Colonic mucosa (tissue), 4 donors: Measurements from ENCODE around the gene ICOS. TPM values are rescaled to one million over a fixed set of nuclear protein-coding genes. Genes with fewer than 3 reads are reported as not detected.

Experiments
- DNase-seq: peaks from one replicate; pipeline ENCODE4 v3.0.0-alpha.2; 2020
- H3K27ac ChIP-seq: fragments of 200-600 bp; one replicate; pipeline ENCODE4 v1.8.0; 2021
- H3K27me3 ChIP-seq: fragments of 200-600 bp; one replicate; pipeline ENCODE4 v1.8.0; 2021
- H3K36me3 ChIP-seq: fragments of 200-600 bp; one replicate; pipeline ENCODE4 v1.8.0; 2021
- H3K4me1 ChIP-seq: fragments of 200-600 bp; one replicate; pipeline ENCODE4 v1.8.0; 2021; ENCODE audit warnings: mild to moderate bottlenecking
- H3K4me3 ChIP-seq: fragments of 200-600 bp; one replicate; pipeline ENCODE4 v1.8.0; 2021
- H3K9ac ChIP-seq, 2 donors: one replicate each; pipeline ENCODE4 v1.7.0; 2013; ENCODE audit warnings: control low read depth in 2 of 2, low read depth in 2 of 2, low read length in 2 of 2
- H3K9me3 ChIP-seq: fragments of 200-600 bp; one replicate; pipeline ENCODE4 v1.8.0; 2021
- intact Hi-C: fragments of 100-400 bp; cut with DNase I; formaldehyde crosslinking; loops from one replicate; pipeline ENCODE4 v1.14.1; 2022
- total RNA-seq, 2 donors: library from RNA; stranded (reverse); fragmentation: NEBNext Ultra II Directional in 1 of 2; extraction: Animal tissue kit (Norgen Biotek cat#: 25700) in 1 of 2; gene quantifications; one replicate each; pipeline ENCODE4 v1.2.1, GENCODE V29; 2021
- TF ChIP-seq, protein P1 (sequence below): fragments of 200-600 bp; IDR thresholded peaks from one replicate; pipeline ENCODE4 v1.8.0; 2022; ENCODE audit warnings: antibody characterized with exemption, mild to moderate bottlenecking
- donor health status: healthy.
- donor health status: DM: no; HTN: no; CAD: no.
- donor health status: DM: no; HTN: no; CAD: no.

ICOS gene
- total RNA-seq, 2 donors from 2014 or later = 0.32 to 0.69 TPM

DNA sequence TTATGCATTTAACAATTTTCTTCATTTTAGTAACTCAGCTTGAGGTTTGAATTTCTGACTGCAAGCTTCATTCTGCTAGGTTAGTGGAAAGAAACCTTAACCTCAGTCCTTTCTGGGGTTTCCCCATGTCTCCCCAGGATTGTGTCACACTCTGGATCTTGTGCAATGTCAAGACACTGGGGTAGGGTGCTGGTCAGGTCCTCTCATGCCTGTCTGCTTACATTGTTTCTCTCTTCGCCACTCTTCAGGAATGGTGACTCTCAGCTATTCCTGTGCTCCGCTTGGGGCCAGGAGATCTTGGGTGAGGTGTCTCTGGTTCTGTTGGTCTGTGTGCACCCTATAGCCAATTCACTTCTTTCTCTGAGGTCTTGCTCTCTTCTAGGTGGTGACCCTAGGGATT lies 45.1 kb upstream of the ICOS start:
- no peaks in the 10 kb centered on the region for H3K9me3 ChIP-seq
- no peaks in the 10 kb centered on the region for H3K27me3 ChIP-seq
- H3K4me3 ChIP-seq = no peak overlapping the region
- no peaks in the 10 kb centered on the region for H3K4me1 ChIP-seq
- H3K9ac ChIP-seq = no peak overlapping the region
- DNase-seq = no peak
- no peaks in the 10 kb centered on the region for H3K36me3 ChIP-seq
- intact Hi-C loops = no loop called here
- no peak overlapping the region for H3K27ac ChIP-seq
- TF ChIP-seq, protein P1, sequence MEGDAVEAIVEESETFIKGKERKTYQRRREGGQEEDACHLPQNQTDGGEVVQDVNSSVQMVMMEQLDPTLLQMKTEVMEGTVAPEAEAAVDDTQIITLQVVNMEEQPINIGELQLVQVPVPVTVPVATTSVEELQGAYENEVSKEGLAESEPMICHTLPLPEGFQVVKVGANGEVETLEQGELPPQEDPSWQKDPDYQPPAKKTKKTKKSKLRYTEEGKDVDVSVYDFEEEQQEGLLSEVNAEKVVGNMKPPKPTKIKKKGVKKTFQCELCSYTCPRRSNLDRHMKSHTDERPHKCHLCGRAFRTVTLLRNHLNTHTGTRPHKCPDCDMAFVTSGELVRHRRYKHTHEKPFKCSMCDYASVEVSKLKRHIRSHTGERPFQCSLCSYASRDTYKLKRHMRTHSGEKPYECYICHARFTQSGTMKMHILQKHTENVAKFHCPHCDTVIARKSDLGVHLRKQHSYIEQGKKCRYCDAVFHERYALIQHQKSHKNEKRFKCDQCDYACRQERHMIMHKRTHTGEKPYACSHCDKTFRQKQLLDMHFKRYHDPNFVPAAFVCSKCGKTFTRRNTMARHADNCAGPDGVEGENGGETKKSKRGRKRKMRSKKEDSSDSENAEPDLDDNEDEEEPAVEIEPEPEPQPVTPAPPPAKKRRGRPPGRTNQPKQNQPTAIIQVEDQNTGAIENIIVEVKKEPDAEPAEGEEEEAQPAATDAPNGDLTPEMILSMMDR = no peak

- Histone ChIP-seq H3K4me3 (no peak overlapping the region), H3K9me3 (no peaks in the 10 kb centered on the region), H3K9ac (no peak overlapping the region), H3K36me3 (no peaks in the 10 kb centered on the region), H3K27me3 (no peaks in the 10 kb centered on the region), H3K27ac (no peak overlapping the region), H3K4me1 (no peaks in the 10 kb centered on the region)
- intact Hi-C loops = no loop called here
- no peak for DNase-seq
- TF ChIP-seq, protein P1 = no peak
Measured at GRCh38 chr2:203892207-203892606, 44.4 kb upstream of the ICOS start.

DNA sequence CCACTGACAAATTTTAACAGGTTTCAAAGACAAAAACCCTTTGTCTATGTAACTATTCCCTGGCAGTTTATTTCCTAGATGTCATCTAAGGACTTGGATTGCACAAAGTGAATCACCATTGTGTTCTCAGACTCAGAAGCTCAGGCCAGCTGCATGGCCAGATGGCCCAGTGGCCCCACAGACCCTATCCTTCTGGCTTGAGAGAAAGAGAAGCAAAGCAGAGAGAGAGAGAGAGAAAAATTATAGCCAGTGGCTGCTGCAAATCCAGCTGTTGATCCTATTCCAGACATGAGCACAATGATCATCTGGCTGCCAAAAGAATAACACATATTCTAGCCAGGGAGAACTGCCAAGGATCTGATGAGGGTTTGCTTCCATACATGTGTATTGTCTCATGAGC lies 43.2 kb upstream of the ICOS start:
- no peaks in the 10 kb centered on the region for H3K9me3 ChIP-seq
- no peaks in the 10 kb centered on the region for H3K27me3 ChIP-seq
- H3K4me3 ChIP-seq = no peak overlapping the region
- TF ChIP-seq, protein P1 = no peak
- intact Hi-C loops = no loop called here
- H3K4me1 ChIP-seq = no peaks in the 10 kb centered on the region
- no peak overlapping the region for H3K27ac ChIP-seq
- DNase-seq = no peak
- no peaks in the 10 kb centered on the region for H3K36me3 ChIP-seq
- H3K9ac ChIP-seq = no peak overlapping the region

DNA sequence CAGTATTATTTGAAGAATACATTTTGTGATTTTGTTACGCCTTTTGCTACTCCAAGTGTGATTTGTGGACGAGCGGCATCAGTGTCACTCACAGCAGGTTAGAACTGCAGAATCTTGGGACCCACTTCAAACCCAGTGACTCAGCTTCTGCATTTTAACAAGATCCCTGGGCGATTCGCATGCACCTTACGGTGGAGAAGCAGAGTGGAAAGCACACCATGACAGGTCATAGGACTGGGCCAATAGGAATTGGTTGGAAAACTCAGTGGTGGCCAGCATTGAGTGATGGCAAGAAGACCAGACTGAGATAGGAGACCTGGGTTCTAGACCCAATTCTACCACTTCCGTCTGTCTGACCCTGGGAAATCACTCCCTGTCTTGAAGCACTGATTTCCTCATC lies 42.7 kb upstream of the ICOS start:
- H3K27ac ChIP-seq = no peak overlapping the region
- no peak for DNase-seq

DNA sequence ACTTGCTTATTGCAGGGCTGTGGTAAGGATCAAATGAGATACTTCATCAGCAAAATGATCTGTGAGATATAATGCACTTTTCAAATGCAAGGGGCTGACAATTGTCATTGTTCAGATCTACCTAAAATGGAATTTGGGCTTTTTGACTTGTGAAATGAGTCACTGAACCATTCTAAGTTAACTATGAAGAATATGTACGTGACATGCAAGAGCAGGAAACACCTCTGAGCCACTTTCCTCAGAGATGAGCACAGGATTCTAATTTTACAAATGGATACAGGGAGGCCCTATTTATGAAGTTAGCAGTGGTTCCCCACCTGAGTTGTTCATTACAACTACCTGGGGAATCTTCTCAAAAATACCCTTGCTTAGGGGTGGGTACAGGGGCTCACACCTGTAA lies 42.3 kb upstream of the ICOS start:
- Histone ChIP-seq H3K27me3 (no peaks in the 10 kb centered on the region), H3K4me3 (no peak overlapping the region), H3K9me3 (no peaks in the 10 kb centered on the region), H3K27ac (no peak overlapping the region), H3K9ac (no peak overlapping the region), H3K4me1 (no peaks in the 10 kb centered on the region), H3K36me3 (no peaks in the 10 kb centered on the region)
- intact Hi-C loops = no loop called here
- TF ChIP-seq, protein P1 = no peak
- DNase-seq = no peak

More for the DNA sequence above, 42.7 kb upstream of the ICOS start:
- Histone ChIP-seq H3K4me1 (no peaks in the 10 kb centered on the region), H3K36me3 (no peaks in the 10 kb centered on the region), H3K27me3 (no peaks in the 10 kb centered on the region), H3K4me3 (no peak overlapping the region), H3K9me3 (no peaks in the 10 kb centered on the region), H3K9ac (no peak overlapping the region)
- TF ChIP-seq, protein P1 = no peak
- intact Hi-C loops = no loop called here

- no peak for DNase-seq
- TF ChIP-seq, protein P1 = no peak
- no peak overlapping the region for H3K9ac ChIP-seq
Measured at GRCh38 chr2:203897544-203897943, 39.0 kb upstream of the ICOS start.

More at GRCh38 chr2:203897544-203897943, 39.0 kb upstream of the ICOS start:
- intact Hi-C loops = no loop called here
- H3K27me3 ChIP-seq = no peaks in the 10 kb centered on the region
- H3K9me3 ChIP-seq = no peaks in the 10 kb centered on the region
- H3K4me3 ChIP-seq = no peak overlapping the region
- no peaks in the 10 kb centered on the region for H3K4me1 ChIP-seq
- no peaks in the 10 kb centered on the region for H3K36me3 ChIP-seq
- no peak overlapping the region for H3K27ac ChIP-seq
